CD14-positive monocyte (primary cell): ENCODE data around the gene C10orf105. TPM values are rescaled to one million over a fixed set of nuclear protein-coding genes. Genes with fewer than 3 reads are reported as not detected.

Source experiments
- DNase-seq, 3 donors: peaks; one replicate each; pipeline ENCODE4 v3.0.0-alpha.2; 2011 to 2022
- H2AFZ ChIP-seq: 2 replicates; pipeline ENCODE4 v1.6.0; 2012; ENCODE audit warnings: mild to moderate bottlenecking, low read depth, low read length, inconsistent platforms; ENCODE audit not compliant: insufficient read depth, poor library complexity, severe bottlenecking
- H3K27ac ChIP-seq, 2 donors: 1 replicate in 1 of 2; 2 replicates in 1 of 2; pipeline ENCODE4 v1.5.1; 2012 to 2013; ENCODE audit warnings: low read length in 2 of 2, control low read depth in 1 of 2, inconsistent platforms in 1 of 2, low read depth in 1 of 2, mild to moderate bottlenecking in 1 of 2
- H3K27me3 ChIP-seq, 2 donors: one replicate each; pipeline versions ENCODE4 v1.6.0 to v1.6.1; 2011 to 2013; ENCODE audit warnings: low read length in 2 of 2; ENCODE audit not compliant: control insufficient read depth in 2 of 2, insufficient read depth in 2 of 2
- H3K36me3 ChIP-seq, 2 donors: replicated peaks in 1 of 2; 1 replicate in 1 of 2; 2 replicates in 1 of 2; pipeline versions ENCODE4 v1.5.1 to v1.6.1; 2012 to 2013; ENCODE audit warnings: low read length in 2 of 2, control low read depth in 1 of 2, inconsistent platforms in 1 of 2, mild to moderate bottlenecking in 1 of 2; ENCODE audit not compliant: insufficient read depth in 2 of 2, control insufficient read depth in 1 of 2
- H3K4me1 ChIP-seq, 2 donors: 1 replicate in 1 of 2; 2 replicates in 1 of 2; pipeline versions ENCODE4 v1.5.1 to v1.6.1; 2012 to 2013; ENCODE audit warnings: low read length in 2 of 2, control low read depth in 1 of 2, inconsistent platforms in 1 of 2, mild to moderate bottlenecking in 1 of 2, moderate library complexity in 1 of 2; ENCODE audit not compliant: insufficient read depth in 2 of 2, control insufficient read depth in 1 of 2
- H3K4me2 ChIP-seq: replicated peaks from 2 replicates; pipeline ENCODE3; 2012; ENCODE audit warnings: low read length, moderate library complexity, mild to moderate bottlenecking; ENCODE audit not compliant: poor library complexity, severe bottlenecking; ENCODE audit errors: extremely low read depth
- H3K4me3 ChIP-seq, 3 experiments: fragments of 200-600 bp in 1 of 3; sonication (generic) in 1 of 3; replicated peaks in 1 of 3; 1 replicate in 2 of 3; 2 replicates in 1 of 3; pipeline ENCODE4 v1.5.1; 2011 to 2013; ENCODE audit warnings: low read length in 3 of 3, mild to moderate bottlenecking in 3 of 3, control low read depth in 2 of 3, low read depth in 2 of 3, inconsistent platforms in 1 of 3, moderate library complexity in 1 of 3
- H3K79me2 ChIP-seq: 2 replicates; pipeline ENCODE4 v1.6.0; 2012; ENCODE audit warnings: mild to moderate bottlenecking, control low read depth, inconsistent platforms, low read length, moderate library complexity; ENCODE audit not compliant: insufficient read depth
- H3K9ac ChIP-seq: 2 replicates; pipeline ENCODE4 v1.6.0; 2017; ENCODE audit warnings: low read length, mild to moderate bottlenecking; ENCODE audit not compliant: insufficient read depth, poor library complexity, severe bottlenecking
- H3K9me3 ChIP-seq, 2 donors: replicated peaks in 1 of 2; 1 replicate in 1 of 2; 2 replicates in 1 of 2; pipeline versions ENCODE4 v1.5.1 to v1.6.1; 2012 to 2013; ENCODE audit warnings: low read length in 2 of 2, control low read depth in 1 of 2; ENCODE audit not compliant: control insufficient read depth in 1 of 2, insufficient read depth in 1 of 2
- H4K20me1 ChIP-seq: 2 replicates; pipeline ENCODE4 v1.6.0; 2012; ENCODE audit warnings: mild to moderate bottlenecking, low read length, control low read depth, moderate library complexity; ENCODE audit not compliant: insufficient read depth
- H3K27ac Mint-ChIP-seq, 7 donors: one replicate each; pipeline ENCODE4 v1.8.0; 2020; ENCODE audit warnings: mild to moderate bottlenecking in 7 of 7, mixed read lengths in 7 of 7, moderate library complexity in 6 of 7, inconsistent platforms in 2 of 7
- H3K27me3 Mint-ChIP-seq, 3 donors: one replicate each; pipeline ENCODE4 v1.8.0; 2021 to 2022; ENCODE audit warnings: low read depth in 3 of 3, mild to moderate bottlenecking in 3 of 3, mixed read lengths in 3 of 3, moderate library complexity in 3 of 3, inconsistent platforms in 1 of 3
- H3K36me3 Mint-ChIP-seq, 2 donors: one replicate each; pipeline ENCODE4 v1.8.0; 2020; ENCODE audit warnings: mixed read lengths in 2 of 2, inconsistent platforms in 1 of 2, mild to moderate bottlenecking in 1 of 2
- H3K4me1 Mint-ChIP-seq: one replicate; pipeline ENCODE4 v1.8.0; 2020; ENCODE audit warnings: mild to moderate bottlenecking, mixed read lengths
- H3K4me3 Mint-ChIP-seq, 2 donors: one replicate each; pipeline ENCODE4 v1.8.0; 2020; ENCODE audit warnings: mild to moderate bottlenecking in 2 of 2, mixed read lengths in 2 of 2, moderate library complexity in 1 of 2
- H3K9me3 Mint-ChIP-seq, 7 donors: one replicate each; pipeline ENCODE4 v1.8.0; 2020 to 2022; ENCODE audit warnings: mixed read lengths in 7 of 7, mild to moderate bottlenecking in 6 of 7, moderate library complexity in 6 of 7, inconsistent platforms in 2 of 7
- WGBS: methylation state at CpG from one replicate; pipeline ENCODE4 v1.1.5; 2013; ENCODE audit warnings: missing lambda C conversion rate; ENCODE audit not compliant: insufficient coverage; 5-methylcytosine and 5-hydroxymethylcytosine counted together
- intact Hi-C, 2 donors: fragments of 100-400 bp; cut with micrococcal nuclease; formaldehyde crosslinking; loops; one replicate each; pipeline versions ENCODE4 v1.15.0 to v1.15.1; 2023
- polyA plus RNA-seq, 3 donors: library from polyadenylated mRNA; depleted of rRNA in 1 of 3; unstranded in 2 of 3; stranded (reverse) in 1 of 3; fragments of 300-500 nt in 2 of 3; fragments of >200 nt in 1 of 3; fragmentation: Illumina TruSeq in 2 of 3; gene quantifications; 1 replicate in 2 of 3; 2 replicates in 1 of 3; pipeline ENCODE4 v1.2.3, GENCODE V29; 2012 to 2021
- TF ChIP-seq, protein P1 (sequence below): fragments of 200-600 bp; IDR thresholded peaks from one replicate; pipeline ENCODE4 v1.8.0; 2022; ENCODE audit warnings: antibody characterized with exemption, mild to moderate bottlenecking

C10orf105 gene
- polyA plus RNA-seq, 3 donors, result 0.18 to 2.4 (median 0.48) TPM

DNA sequence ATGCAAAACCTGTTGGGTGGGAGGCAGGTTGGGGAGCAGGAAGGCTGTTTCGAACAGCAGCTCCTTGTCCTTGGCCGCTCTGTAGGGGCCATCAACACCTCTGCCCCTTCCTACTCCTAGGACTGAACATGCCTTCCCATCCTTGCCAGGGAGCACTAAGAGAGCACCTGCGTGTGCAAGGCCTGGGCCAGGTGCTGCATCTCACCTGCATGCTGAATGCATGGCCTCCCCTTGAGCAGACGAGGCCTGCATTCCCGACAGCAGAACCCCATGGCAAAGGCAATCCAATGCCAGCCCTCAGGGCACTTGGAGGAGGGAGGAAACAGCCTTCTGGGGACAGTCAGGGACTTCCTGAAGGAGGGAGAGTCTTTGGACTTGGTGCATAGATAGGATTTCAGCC, 42.7 kb upstream of the C10orf105 start:
- peak overlapping the region in 1 of 3 experiments; percentile 4 for H3K4me3 ChIP-seq
- Mint-ChIP-seq H3K4me3 (peak overlapping the region; percentile 15 to 41), H3K36me3 (peaks cover 88 to 96% of the 10 kb centered on the region in 2 donors)

DNA sequence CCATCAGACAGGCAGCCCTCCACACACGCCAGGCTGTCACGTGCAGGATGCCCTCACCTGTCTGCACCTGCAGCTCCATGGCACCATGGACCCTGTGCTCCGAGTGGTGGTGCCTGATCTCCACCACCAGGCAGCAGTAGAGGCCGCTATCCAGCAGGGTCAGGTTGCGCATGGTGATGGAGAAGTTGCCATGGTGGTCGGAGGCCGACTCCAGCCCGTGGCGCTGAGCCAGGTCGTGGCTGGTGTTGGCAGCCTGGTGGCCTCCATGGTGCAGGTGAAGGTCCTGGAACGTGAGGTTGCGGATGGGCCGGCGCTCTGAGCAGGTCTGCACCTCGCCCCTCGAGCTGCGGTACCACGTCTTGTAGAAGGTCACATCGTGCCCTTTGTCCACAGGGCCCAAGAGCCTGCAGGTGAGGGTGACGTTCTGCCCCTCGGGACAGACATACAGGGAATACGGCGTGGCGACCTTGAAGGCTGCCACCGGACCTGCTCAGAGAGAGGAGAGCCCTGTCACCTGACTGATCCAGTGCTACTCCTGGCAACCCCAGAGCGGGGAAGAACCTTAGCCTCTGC, 42.0 kb upstream of the C10orf105 start:
- WGBS, result 90% methylated on average over 23 of the region's 26 CpGs
- TF ChIP-seq, protein P1, sequence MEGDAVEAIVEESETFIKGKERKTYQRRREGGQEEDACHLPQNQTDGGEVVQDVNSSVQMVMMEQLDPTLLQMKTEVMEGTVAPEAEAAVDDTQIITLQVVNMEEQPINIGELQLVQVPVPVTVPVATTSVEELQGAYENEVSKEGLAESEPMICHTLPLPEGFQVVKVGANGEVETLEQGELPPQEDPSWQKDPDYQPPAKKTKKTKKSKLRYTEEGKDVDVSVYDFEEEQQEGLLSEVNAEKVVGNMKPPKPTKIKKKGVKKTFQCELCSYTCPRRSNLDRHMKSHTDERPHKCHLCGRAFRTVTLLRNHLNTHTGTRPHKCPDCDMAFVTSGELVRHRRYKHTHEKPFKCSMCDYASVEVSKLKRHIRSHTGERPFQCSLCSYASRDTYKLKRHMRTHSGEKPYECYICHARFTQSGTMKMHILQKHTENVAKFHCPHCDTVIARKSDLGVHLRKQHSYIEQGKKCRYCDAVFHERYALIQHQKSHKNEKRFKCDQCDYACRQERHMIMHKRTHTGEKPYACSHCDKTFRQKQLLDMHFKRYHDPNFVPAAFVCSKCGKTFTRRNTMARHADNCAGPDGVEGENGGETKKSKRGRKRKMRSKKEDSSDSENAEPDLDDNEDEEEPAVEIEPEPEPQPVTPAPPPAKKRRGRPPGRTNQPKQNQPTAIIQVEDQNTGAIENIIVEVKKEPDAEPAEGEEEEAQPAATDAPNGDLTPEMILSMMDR, result peak; percentile 33
- H3K27ac Mint-ChIP-seq, result peak overlapping the region in 6 of 7 donors; percentile 61 to 91 (median 78)
- no peaks in the 10 kb centered on the region for H3K27me3 ChIP-seq
- peaks cover 0 to 2% (median 0%) of the 10 kb centered on the region in 3 donors for H3K27me3 Mint-ChIP-seq
- H3K4me3 Mint-ChIP-seq, result peak overlapping the region in 1 of 2 donors; percentile 34
- H3K36me3 Mint-ChIP-seq, result peaks cover 82 to 92% of the 10 kb centered on the region in 2 donors
- no peaks in the 10 kb centered on the region for H3K9me3 Mint-ChIP-seq
- peak overlapping the region in 1 of 3 experiments; percentile 20 for H3K4me3 ChIP-seq
- H3K4me1 Mint-ChIP-seq, result peaks cover 94% of the 10 kb centered on the region
- H3K4me1 ChIP-seq, result peaks cover 94 to 96% of the 10 kb centered on the region in 2 donors
- H3K9ac ChIP-seq, result no peak overlapping the region
- intact Hi-C loops, result no loop called here
- DNase-seq, result no peak
- no peak overlapping the region for H2AFZ ChIP-seq
- H4K20me1 ChIP-seq, result peaks cover 96% of the 10 kb centered on the region
- H3K27ac ChIP-seq, result peak overlapping the region; percentile 36 to 92
- H3K4me2 ChIP-seq, result peak overlapping the region; percentile 32
- peaks cover 89 to 92% of the 10 kb centered on the region in 2 donors for H3K36me3 ChIP-seq
- no peaks in the 10 kb centered on the region for H3K9me3 ChIP-seq
- H3K79me2 ChIP-seq, result peaks cover 96% of the 10 kb centered on the region

More for the DNA sequence above, 42.7 kb upstream of the C10orf105 start:
- H3K27me3 Mint-ChIP-seq, result peaks cover 0 to 4% (median 0%) of the 10 kb centered on the region in 3 donors
- peaks cover 94 to 96% of the 10 kb centered on the region in 2 donors for H3K4me1 ChIP-seq
- peak overlapping the region; percentile 99 for H3K4me2 ChIP-seq
- H3K27ac ChIP-seq, result peak overlapping the region; percentile 36 to 92
- TF ChIP-seq, protein P1, result no peak
- intact Hi-C loops, result no loop called here
- no peaks in the 10 kb centered on the region for H3K27me3 ChIP-seq
- no peak overlapping the region for H3K9ac ChIP-seq
- peaks cover 94% of the 10 kb centered on the region for H3K4me1 Mint-ChIP-seq
- peaks cover 93 to 94% of the 10 kb centered on the region in 2 donors for H3K36me3 ChIP-seq
- peak overlapping the region in 6 of 7 donors; percentile 24 to 87 (median 60) for H3K27ac Mint-ChIP-seq
- H3K9me3 ChIP-seq, result no peaks in the 10 kb centered on the region
- H3K79me2 ChIP-seq, result peaks cover 98% of the 10 kb centered on the region
- WGBS, result 87% methylated on average over 3 of the region's 5 CpGs
- H2AFZ ChIP-seq, result no peak overlapping the region
- peaks cover 96% of the 10 kb centered on the region for H4K20me1 ChIP-seq
- no peak for DNase-seq
- no peaks in the 10 kb centered on the region for H3K9me3 Mint-ChIP-seq
